Cortex of kidney (tissue), 1 donor: ENCODE data around the gene DNAJA4.
"Not testable (repeated sequence)": the region's sequence is repeated elsewhere in the genome, so short reads cannot be mapped to it uniquely, and the experiment has no call there.

Experiments
- DNase-seq: peaks from one replicate; lab custom pipeline; 2025; lab: John Stamatoyannopoulos, UW

DNAJA4 gene

DNA sequence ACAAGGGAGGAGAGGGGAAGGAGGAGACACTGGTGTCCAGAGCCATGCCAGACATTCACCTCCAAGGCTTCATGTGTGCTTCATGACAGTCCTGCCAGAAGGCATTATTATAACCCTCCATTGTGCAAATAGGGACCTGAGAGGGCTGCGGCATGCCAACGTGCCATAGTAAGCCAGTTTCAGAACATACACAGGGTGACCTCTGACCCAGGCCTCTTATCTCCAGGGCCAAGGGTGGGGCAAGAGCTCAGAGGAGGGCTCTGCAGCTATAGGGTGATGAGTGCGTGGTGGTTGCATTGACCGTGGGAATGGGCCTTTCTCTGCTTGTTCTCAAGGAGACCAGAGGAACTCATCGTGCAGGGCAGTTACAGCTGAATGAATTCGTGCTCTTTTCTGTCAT lies 20.3 kb upstream of the DNAJA4 start:
- DNase-seq, result no peak

DNA sequence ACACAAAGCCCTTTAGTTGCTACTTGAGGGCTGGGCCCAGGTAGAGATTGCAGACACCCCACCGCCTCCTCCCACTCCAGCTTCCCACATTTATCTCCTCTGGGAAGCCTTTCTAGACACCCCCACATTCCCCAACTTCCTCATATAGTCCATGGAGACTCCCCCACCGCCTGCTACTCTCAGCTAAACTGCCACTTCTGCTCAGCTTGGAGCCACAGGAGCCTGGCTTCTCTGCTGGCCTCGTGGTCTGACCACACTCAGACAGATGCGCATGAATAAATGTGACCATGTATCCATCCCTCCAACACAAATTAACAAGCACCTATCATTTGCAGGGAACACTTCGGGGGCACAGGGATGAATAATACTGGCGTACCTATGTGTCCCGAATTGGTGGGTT lies 19.5 kb upstream of the DNAJA4 start:
- no peak for DNase-seq

GRCh38 chr15:78245392-78245791 lies 19.0 kb upstream of the DNAJA4 start:
- DNase-seq, result not testable (repeated sequence)

- DNase-seq, result not testable (repeated sequence)
Measured at GRCh38 chr15:78245976-78246620, 18.3 kb upstream of the DNAJA4 start.

- no peak for DNase-seq
Measured at GRCh38 chr15:78247911-78248310, 16.5 kb upstream of the DNAJA4 start.

- DNase-seq, result no peak
Measured at GRCh38 chr15:78249131-78249530, 15.2 kb upstream of the DNAJA4 start.

DNA sequence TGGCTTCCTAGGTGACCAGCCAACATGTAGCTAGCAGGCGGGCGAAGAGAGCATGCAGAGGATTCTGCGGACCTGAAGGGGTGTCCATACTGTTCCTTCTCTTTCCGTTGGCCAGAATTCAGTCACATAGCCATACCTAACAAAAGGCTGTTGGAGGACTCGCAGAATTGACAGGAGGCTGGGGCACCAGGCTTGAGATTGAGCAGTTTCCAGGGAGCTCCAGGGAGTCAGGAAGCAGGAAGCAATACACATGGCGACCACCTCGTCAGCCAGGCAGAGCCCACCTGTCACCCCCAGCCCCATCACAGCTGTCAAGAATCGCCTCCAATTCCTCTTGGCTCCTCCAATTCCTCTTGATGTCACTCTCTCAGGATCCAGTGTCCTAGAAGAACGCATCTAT lies 13.2 kb upstream of the DNAJA4 start:
- no peak for DNase-seq

- DNase-seq, result no peak
Measured at GRCh38 chr15:78255421-78256043, 8.8 kb upstream of the DNAJA4 start.

GRCh38 chr15:78256044-78256437 lies 8.3 kb upstream of the DNAJA4 start:
- DNase-seq, result no peak

DNA sequence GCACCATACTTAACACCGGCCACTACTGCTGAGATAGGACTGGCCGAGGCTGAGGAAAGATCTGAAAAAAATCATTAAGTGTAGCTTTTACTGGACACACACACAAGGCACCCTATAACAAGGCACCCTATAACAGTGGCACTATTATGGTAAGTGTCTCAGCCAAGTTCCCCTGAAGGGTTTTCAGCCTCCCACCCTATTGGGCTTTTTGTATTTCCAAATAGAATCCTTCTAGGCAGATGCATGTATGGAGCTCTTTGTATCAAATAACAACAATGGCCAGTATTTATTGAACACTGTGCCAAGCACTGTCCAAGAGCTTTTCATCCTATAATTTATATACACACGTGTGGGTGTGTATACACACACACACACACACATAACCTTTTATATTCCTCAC lies 6.7 kb upstream of the DNAJA4 start:
- no peak for DNase-seq

GRCh38 chr15:78259232-78259631 lies 5.1 kb upstream of the DNAJA4 start:
- no peak for DNase-seq

DNA sequence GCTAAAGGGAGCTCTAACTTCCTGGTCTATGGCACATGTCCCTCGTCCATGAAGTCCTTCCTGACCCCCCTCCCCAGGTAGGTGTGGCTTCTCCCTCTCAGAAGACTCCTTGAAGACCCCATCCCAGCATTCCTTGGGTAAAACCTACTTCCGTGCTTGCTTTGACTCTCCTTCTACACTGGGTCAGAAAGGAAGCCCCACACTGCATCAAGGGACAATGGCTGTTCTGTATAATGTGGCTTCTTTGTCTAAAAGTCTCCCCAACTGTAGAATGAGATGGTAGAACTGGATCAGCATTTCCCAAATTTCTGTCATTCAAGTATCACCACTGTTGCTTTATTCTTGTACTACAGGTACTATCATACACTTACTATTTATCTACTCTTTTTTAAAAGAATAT lies 3.9 kb upstream of the DNAJA4 start:
- DNase-seq, result no peak

- no peak for DNase-seq
Measured at GRCh38 chr15:78261062-78261461, 3.3 kb upstream of the DNAJA4 start.

DNA sequence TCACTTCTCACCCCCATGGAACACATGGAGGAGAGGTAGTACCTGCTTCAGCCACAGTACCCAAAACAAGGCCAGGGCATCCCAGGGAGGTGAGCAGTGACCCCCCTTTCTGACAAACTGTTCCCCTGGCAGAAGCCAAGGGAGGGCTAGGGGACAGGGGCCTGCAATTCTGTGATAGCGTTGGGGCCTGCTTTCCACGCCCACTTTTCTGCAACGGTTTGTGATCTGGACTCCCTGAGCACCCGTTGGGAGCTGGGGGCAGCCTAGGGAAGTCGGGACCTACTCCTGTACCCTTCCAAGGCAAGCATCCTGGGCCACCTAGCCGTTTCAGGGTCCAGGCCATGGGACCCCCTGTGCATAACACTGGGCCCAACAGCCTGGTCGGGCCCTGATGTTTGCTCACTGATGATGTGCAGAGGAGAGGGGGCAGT lies 996 bp upstream of the DNAJA4 start:
- no peak for DNase-seq

- no peak for DNase-seq
Measured at GRCh38 chr15:78263907-78264303, 457 bp upstream of the DNAJA4 start.

GRCh38 chr15:78265137-78265460 lies 737 bp downstream of the DNAJA4 start:
- no peak for DNase-seq

GRCh38 chr15:78265752-78266224 lies 1.4 kb downstream of the DNAJA4 start:
- DNase-seq, result no peak

DNA sequence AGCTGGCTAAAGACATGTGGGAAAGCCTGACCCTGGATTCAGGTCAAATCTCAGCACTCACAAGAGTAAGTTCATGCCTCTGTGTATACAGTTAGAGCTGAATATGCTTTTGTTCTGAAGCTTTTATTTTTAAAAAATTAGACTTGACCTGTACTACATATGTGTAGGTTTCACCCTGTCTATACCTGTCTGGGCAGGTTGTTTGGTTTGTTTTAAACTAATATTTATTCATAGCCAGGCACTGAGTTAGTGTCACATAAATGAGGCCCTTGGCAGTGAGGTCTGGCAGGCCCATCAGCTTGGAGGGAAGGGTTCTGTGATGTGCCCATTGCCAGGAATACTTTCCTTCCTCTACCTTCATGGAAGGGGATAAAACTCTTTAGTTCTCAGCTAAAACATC lies 1.9 kb downstream of the DNAJA4 start:
- no peak for DNase-seq

- DNase-seq, result no peak
Measured at GRCh38 chr15:78266806-78267205, 2.4 kb downstream of the DNAJA4 start.

- no peak for DNase-seq
Measured at GRCh38 chr15:78272316-78272715, 8.0 kb downstream of the DNAJA4 start.

DNA sequence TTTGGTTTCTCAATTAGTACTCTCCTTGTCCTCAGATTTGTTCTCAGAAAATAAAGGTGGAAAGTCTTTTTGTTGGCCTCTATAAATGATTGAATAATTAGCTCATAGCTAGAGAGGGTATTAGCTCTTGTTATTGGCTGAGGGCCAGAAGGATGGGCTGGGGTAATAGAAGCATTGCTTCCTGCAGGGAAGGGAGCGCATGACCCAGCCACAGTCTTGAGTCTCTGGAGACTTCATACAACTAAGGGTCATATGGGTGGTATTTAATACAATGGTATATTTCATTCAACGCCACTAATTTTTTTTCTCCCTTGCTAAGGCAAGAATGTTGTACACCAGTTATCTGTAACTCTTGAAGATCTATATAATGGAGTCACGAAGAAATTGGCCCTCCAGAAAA lies 8.4 kb downstream of the DNAJA4 start:
- DNase-seq, result no peak

- no peak for DNase-seq
Measured at GRCh38 chr15:78274994-78275393, 10.6 kb downstream of the DNAJA4 start.

DNA sequence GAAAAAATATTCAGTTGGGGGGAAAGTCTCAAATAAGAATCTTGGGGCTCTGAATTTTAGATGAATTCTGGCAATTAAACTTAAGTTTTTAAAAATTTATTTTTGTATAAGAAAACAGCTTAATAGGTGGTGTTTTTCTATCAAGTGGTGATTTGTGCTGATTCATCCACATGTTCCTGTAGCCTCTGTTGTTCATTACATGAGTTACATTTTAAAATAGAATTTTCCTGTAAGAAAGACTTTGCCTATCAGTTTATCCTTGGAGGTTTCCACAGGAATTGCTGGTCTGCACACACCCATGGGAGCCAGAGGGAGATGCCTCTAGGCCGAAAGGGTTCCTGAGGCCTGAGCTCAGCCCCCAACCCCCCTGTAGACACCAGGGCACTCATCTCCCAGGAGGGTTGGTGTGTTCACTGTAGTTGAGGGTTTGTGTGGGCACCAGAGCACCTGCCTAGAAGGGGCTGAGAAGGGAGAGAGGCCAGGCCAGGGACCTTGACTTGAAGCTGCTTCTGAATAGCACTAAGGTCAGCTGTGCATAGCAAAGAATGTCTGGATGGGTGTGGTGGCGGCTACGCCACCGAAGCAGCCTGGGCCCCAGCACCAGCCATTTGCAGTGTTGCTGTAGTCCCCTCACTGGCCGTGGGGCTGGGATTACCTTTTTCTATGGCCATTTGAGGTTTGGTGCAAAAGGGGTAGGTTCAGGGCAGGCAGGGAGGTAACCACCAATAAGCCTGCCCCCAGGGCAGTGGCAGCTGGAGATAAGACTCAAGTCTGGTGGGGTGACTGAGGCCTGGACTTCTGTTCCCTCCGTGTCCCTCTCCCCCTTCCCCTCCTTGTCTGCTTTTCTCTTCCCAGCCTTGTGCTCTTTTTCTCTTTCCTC lies 11.9 kb downstream of the DNAJA4 start:
- no peak for DNase-seq
